CD1c-positive myeloid dendritic cell (primary cell): ENCODE results near the gene PHKA1.
"Not testable (repeated sequence)": the region's sequence is repeated elsewhere in the genome, so short reads cannot be mapped to it uniquely, and the experiment has no call there.

Experiments
- DNase-seq: peaks from one replicate; pipeline ENCODE4 v3.0.0-alpha.2; 2016; ENCODE audit errors: extremely low spot score

Gene PHKA1

DNA sequence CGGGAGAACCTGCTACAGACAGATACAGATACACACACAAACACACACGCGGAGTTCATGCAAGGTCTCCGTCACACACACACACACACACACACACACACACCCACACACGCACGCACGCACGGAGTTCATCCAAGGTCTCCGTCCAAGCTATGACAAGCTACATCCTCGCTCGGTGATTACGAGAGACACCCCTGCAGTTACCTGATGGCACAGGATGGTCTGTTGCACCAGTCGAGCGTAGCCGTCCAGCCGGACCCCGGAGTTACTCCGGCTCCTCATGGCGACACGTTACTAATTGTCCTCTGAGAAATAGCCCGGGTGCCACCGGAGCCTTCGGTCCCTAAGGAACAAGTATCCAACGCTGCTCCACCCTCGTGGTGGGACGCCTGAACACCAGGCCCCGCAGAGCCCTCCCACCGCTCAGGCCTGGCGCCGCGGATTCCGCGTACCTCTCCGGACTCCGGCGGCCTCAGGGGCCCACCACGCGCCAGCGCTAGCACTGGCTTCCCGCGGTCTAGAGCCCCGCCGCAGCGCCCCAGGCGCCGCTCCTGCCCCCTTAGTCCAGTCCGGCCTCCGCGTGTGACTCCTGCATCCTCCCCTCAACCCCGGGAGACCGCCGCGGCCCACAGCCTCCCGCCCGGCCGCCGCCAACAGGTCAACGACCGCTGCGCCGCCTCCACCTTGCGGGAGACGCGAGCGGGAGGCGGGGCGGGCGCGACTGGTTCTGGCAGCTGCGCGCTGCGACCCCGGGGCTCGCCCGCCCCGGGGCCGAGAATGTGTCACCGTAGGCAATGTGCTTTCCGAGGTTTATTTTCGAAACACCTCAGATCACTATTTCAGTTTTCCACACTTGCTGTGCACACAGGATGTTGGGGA is at the start of gene PHKA1:
Gene PHKA1, minus strand, starts transcription at position 708 of the 879 bp plus-strand sequence. Its CDS starts 426 bp downstream, at position 282.
- DNase-seq, result peak; percentile 6

DNA sequence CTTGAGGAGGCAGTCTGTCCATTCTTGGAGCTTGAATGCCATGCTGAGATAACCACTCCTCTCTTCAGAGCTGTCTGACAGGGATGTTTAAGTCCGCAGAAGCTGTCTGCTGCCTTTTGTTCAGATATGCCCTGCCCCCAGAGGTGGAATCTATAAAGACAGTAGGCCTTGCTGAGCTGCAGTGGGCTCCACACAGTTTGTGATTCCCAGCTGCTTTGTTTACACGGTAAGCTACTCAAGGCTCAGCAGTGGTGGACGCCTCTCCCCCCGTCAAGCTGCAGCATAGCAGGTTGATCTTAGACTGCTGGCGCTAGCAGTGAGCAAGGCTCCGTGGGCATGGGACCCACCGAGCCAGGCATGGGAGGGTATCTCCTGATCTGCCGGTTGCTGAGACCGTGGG is 46.3 kb upstream of the PHKA1 start:
- not testable (repeated sequence) for DNase-seq

- not testable (repeated sequence) for DNase-seq
Measured at GRCh38 chrX:72748545-72748944, 34.4 kb upstream of the PHKA1 start.

GRCh38 chrX:72745546-72745945 is 31.4 kb upstream of the PHKA1 start:
- not testable (repeated sequence) for DNase-seq

- no peak for DNase-seq
Measured at GRCh38 chrX:72735561-72735960, 21.5 kb upstream of the PHKA1 start.

- DNase-seq, result not testable (repeated sequence)
Measured at GRCh38 chrX:72733636-72734035, 19.5 kb upstream of the PHKA1 start.

DNA sequence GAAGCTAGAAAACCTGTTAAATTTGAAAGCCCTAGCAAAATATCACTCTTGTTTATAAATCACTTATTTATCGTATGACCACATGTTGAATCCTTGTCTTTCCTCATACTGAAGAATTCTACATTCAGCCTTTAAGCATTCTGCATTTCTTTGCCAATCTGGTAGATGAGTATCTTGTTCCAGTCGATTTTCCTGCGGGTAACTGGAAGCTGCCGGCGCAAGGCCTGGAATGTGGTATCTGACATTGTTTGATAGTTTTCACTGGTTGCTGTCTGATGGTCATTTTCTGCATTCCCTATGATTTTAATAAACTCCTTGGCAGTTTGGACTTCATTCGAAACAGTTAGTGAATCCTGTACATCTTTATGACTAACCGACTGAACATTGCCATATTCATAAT is 13.7 kb upstream of the PHKA1 start:
- no peak for DNase-seq

GRCh38 chrX:72716766-72717165 is 2.7 kb upstream of the PHKA1 start:
- DNase-seq, result no peak

GRCh38 chrX:72715546-72715945 is 1.4 kb upstream of the PHKA1 start:
- no peak for DNase-seq

- peak; percentile 24 for DNase-seq
Measured at GRCh38 chrX:72714478-72714916, 391 bp upstream of the PHKA1 start.

- no peak for DNase-seq
Measured at GRCh38 chrX:72713130-72713529, 976 bp downstream of the PHKA1 start.

GRCh38 chrX:72712094-72712755 is 1.9 kb downstream of the PHKA1 start:
- no peak for DNase-seq

DNA sequence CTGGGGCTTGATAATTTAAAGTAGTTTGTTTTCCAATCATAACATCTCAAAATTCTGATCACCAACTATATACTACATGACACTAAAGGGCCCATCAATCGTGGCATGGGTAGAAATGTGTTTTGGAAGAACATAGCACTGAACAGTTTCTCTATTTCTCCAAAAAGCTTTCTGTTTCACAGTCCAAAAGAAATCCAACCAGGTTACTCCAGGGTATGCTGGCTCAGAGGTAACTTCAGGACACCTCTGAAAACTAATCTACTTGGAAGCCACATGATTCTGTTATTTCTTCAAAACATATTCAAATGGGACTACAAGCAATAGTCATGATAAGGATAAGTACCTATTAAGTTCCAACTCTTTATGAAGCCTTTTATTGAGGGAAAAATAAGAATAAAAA is 8.3 kb downstream of the PHKA1 start:
- DNase-seq, result no peak

- DNase-seq, result no peak
Measured at GRCh38 chrX:72705111-72705510, 9.0 kb downstream of the PHKA1 start.

- no peak for DNase-seq
Measured at GRCh38 chrX:72694170-72694569, 19.9 kb downstream of the PHKA1 start.

- no peak for DNase-seq
Measured at GRCh38 chrX:72693477-72693876, 20.6 kb downstream of the PHKA1 start.

GRCh38 chrX:72687396-72687795 is 26.7 kb downstream of the PHKA1 start:
- DNase-seq, result no peak

DNA sequence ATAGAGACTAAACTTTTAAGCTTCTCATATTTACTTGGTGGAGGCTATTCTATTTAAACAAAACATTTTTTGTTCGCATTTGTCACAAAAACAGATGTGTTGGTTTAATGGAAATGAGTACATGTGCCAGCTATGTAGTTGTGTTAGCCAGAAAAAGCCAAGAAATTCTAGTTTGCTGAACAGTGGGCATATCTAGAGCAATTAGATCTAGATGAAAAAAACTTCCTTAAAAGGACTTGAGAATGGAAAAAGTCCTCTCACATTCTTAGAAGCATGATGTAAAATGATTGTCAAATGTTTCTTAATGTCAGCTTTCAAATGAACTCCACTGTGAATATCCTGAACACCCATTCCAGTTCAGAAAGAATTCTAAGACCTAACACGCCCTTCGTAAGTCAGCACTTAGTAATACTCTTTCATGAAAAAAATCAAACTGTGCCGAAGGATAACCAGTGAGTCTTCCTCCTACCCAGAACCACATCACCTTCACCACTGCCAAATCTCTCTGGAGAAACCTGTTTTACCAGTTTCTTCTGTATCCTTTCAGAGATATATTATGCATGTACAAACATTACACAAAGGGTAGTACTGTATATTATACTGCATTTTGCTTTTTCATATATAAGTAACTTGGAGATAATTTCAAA is 28.2 kb downstream of the PHKA1 start:
- DNase-seq, result no peak

DNA sequence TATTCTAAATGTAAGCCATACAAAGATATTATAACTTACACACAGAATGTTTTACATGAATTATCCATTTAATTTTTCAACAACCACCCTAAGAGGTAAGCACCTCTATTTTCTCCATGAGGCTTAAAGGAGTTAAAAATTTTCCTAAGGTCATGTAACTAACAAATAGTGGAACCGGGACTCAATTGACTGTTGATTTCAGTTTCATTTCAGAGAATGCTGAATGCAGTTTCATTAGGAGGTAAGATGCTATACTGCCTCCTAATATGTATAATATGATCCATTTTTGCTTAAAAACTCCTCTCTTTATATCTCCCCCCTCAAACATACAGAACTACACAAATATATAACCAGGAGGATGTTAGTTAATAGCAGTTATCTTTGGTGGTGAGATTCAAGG is 29.1 kb downstream of the PHKA1 start:
- DNase-seq, result no peak

DNA sequence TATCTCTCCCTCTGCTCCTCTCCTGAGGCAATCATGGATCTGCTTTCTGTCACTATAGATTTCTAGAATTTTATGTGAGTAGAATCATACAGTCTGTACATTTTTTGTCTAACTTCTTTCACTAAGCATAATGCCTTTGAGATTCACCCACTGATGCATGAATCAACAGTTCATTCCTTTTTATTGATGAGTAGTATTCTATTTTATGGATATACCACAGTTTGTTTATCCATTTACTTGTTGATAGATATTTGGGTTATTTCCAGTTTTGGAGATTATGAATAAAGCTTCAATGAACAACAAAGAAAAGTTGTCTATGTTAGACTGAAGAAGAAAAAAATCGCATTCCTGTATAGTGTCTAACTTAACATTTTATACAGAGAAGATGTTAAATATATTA is 30.5 kb downstream of the PHKA1 start:
- no peak for DNase-seq

GRCh38 chrX:72676465-72676864 is 37.6 kb downstream of the PHKA1 start:
- no peak for DNase-seq

DNA sequence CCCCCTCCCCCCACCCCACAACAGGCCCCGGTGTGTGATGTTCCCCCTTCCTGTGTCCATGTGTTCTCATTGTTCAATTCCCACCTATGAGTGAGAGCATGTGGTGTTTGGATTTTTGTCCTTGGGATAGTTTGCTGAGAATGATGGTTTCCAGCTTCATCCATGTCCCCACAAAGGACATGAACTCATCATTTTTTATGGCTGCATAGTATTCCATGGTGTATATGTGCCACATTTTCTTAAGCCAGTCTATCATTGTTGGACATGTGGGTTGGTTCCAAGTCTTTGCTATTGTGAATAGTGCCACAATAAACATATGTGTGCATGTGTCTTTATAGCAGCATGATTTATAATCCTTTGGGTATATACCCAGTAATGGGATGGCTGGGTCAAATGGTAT is 40.2 kb downstream of the PHKA1 start:
- not testable (repeated sequence) for DNase-seq

DNA sequence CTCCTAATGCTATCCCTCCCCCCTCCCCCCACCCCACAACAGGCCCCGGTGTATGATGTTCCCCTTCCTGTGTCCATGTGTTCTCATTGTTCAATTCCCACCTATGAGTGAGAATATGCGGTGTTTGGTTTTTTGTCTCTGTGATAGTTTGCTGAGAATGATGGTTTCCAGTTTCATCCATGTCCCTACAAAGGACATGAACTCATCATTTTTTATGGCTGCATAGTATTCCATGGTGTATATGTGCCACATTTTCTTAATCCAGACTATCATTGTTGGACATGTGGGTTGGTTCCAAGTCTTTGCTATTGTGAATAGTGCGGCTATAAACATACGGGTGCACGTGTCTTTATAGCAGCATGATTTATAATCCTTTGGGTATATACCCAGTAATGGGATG is 44.6 kb downstream of the PHKA1 start:
- DNase-seq, result not testable (repeated sequence)
